ENCODE data around the gene SUMF1.

SUMF1 gene

GRCh38 chr3:4387210-4388204, 79.6 kb downstream of the SUMF1 start:
- TF ChIP-seq CTCF (IDR thresholded peaks at IDR 0.05; ENCODE audit: low read depth, low read length) = no peak
- in situ Hi-C loops (cut with HindIII; ENCODE audit: low sequenced_read_pairs) = no loop called here
- DNase-seq (ENCODE audit: low read depth, low spot score) = no peak
- H3K4me3 ChIP-seq (ENCODE audit: low read depth, low read length) = no peak overlapping the region

- in situ Hi-C loops (cut with HindIII; ENCODE audit: low sequenced_read_pairs) = no loop called here
- DNase-seq (ENCODE audit: low read depth, low spot score) = no peak
- no peak for TF ChIP-seq CTCF (IDR thresholded peaks at IDR 0.05; ENCODE audit: low read depth, low read length)
- no peak overlapping the region for H3K4me3 ChIP-seq (ENCODE audit: low read depth, low read length)
These were observed 81.9 kb downstream of the SUMF1 start for GRCh38 chr3:4385201-4385600.

GRCh38 chr3:4380013-4380412, 87.1 kb downstream of the SUMF1 start:
- DNase-seq (ENCODE audit: low read depth, low spot score) = no peak
- no peak for TF ChIP-seq CTCF (IDR thresholded peaks at IDR 0.05; ENCODE audit: low read depth, low read length)
- in situ Hi-C loops (cut with HindIII; ENCODE audit: low sequenced_read_pairs) = no loop called here
- H3K4me3 ChIP-seq (ENCODE audit: low read depth, low read length) = no peak overlapping the region

GRCh38 chr3:4376499-4376898, 90.6 kb downstream of the SUMF1 start:
- no peak for TF ChIP-seq CTCF (IDR thresholded peaks at IDR 0.05; ENCODE audit: low read depth, low read length)
- DNase-seq (ENCODE audit: low read depth, low spot score) = no peak
- H3K4me3 ChIP-seq (ENCODE audit: low read depth, low read length) = no peak overlapping the region
- in situ Hi-C loops (cut with HindIII; ENCODE audit: low sequenced_read_pairs) = no loop called here

GRCh38 chr3:4375911-4376310, 91.2 kb downstream of the SUMF1 start:
- in situ Hi-C loops (cut with HindIII; ENCODE audit: low sequenced_read_pairs) = no loop called here
- no peak overlapping the region for H3K4me3 ChIP-seq (ENCODE audit: low read depth, low read length)
- no peak for TF ChIP-seq CTCF (IDR thresholded peaks at IDR 0.05; ENCODE audit: low read depth, low read length)
- no peak for DNase-seq (ENCODE audit: low read depth, low spot score)

GRCh38 chr3:4373669-4374068, 93.4 kb downstream of the SUMF1 start:
- H3K4me3 ChIP-seq (ENCODE audit: low read depth, low read length) = no peak overlapping the region
- in situ Hi-C loops (cut with HindIII; ENCODE audit: low sequenced_read_pairs) = no loop called here
- DNase-seq (ENCODE audit: low read depth, low spot score) = no peak
- no peak for TF ChIP-seq CTCF (IDR thresholded peaks at IDR 0.05; ENCODE audit: low read depth, low read length)

Measured in astrocyte of the spinal cord (primary cell).